GM18502 (cell line): ENCODE results near the gene CLEC4D.
"Not testable (repeated sequence)": the region's sequence is repeated elsewhere in the genome, so short reads cannot be mapped to it uniquely, and the experiment has no call there.

Source experiments
- ATAC-seq: cut with Tn5 transposase; IDR thresholded peaks from one replicate; pipeline ENCODE4 v1.9.1; 2021; ENCODE audit warnings: mild to moderate bottlenecking; ENCODE audit not compliant: unreplicated experiment, poor library complexity

Gene CLEC4D

GRCh38 chr12:8527250-8528130 is 14.2 kb downstream of the CLEC4D start:
- no peak for ATAC-seq

- no peak for ATAC-seq
Observed at GRCh38 chr12:8532045-8532444, 18.7 kb downstream of the CLEC4D start.

GRCh38 chr12:8537820-8538219 is 24.5 kb downstream of the CLEC4D start:
- not testable (repeated sequence) for ATAC-seq

- not testable (repeated sequence) for ATAC-seq
Observed at GRCh38 chr12:8540831-8541230, 27.5 kb downstream of the CLEC4D start, which contains the start of gene CLEC4E. TSS of gene CLEC4E (minus strand) at chr12:8540905. CDS start at chr12:8540797, 108 bp downstream.

- ATAC-seq: no peak
Observed at GRCh38 chr12:8541562-8541961, 28.3 kb downstream of the CLEC4D start.

- no peak for ATAC-seq
Observed at GRCh38 chr12:8544295-8544694, 31.0 kb downstream of the CLEC4D start.

- no peak for ATAC-seq
Observed at GRCh38 chr12:8546591-8546990, 33.3 kb downstream of the CLEC4D start.

- no peak for ATAC-seq
Observed at GRCh38 chr12:8547645-8548044, 34.3 kb downstream of the CLEC4D start.

GRCh38 chr12:8548192-8548591 is 34.9 kb downstream of the CLEC4D start:
- ATAC-seq: no peak

- no peak for ATAC-seq
Observed at GRCh38 chr12:8549381-8549780, 36.1 kb downstream of the CLEC4D start.

- ATAC-seq: no peak
Observed at GRCh38 chr12:8553088-8553627, 39.9 kb downstream of the CLEC4D start.

GRCh38 chr12:8554451-8555195 is 41.3 kb downstream of the CLEC4D start:
- no peak for ATAC-seq

- no peak for ATAC-seq
Observed at GRCh38 chr12:8556531-8557097, 43.3 kb downstream of the CLEC4D start.

GRCh38 chr12:8559676-8560075 is 46.4 kb downstream of the CLEC4D start:
- no peak for ATAC-seq

- no peak for ATAC-seq
Observed at GRCh38 chr12:8561011-8561410, 47.7 kb downstream of the CLEC4D start.

GRCh38 chr12:8562310-8562709 is 49.0 kb downstream of the CLEC4D start:
- ATAC-seq: no peak

- ATAC-seq: no peak
Observed at GRCh38 chr12:8563356-8563755, 50.1 kb downstream of the CLEC4D start.

- ATAC-seq: no peak
Observed at GRCh38 chr12:8564656-8565055, 51.4 kb downstream of the CLEC4D start.

GRCh38 chr12:8566052-8566451 is 52.7 kb downstream of the CLEC4D start:
- not testable (repeated sequence) for ATAC-seq

- no peak for ATAC-seq
Observed at GRCh38 chr12:8566525-8566924, 53.2 kb downstream of the CLEC4D start.
